Mesangial cell (primary cell): ENCODE data around the gene MRGPRF. TPM values are rescaled to one million over a fixed set of nuclear protein-coding genes. Genes with fewer than 3 reads are reported as not detected.

Experiments used
- total RNA-seq: library from RNA; depleted of rRNA; stranded (reverse); fragments of >200 nt; gene quantifications from 2 replicates; pipeline ENCODE4 v1.2.3, GENCODE V29; 2015

The MRGPRF gene
- 3.6 and 5.6 TPM in 2 replicates for total RNA-seq

GRCh38 chr11:69013009-69013951 is at the start of gene MRGPRF:
TSS of gene MRGPRF (minus strand) at chr11:69013246. CDS start at chr11:69009901, 3,345 bp downstream.

GRCh38 chr11:69048694-69049489 is 35.8 kb upstream of the MRGPRF start, which contains the start of gene TPCN2:
TSS of gene TPCN2 (plus strand) at chr11:69048932. CDS start at chr11:69048998, 66 bp downstream.

GRCh38 chr11:68980776-68981065 is 32.3 kb downstream of the MRGPRF start, which contains the start of gene MRGPRD:
TSS of gene MRGPRD (minus strand) at chr11:68980986. CDS start at chr11:68980986, 0 bp downstream.

Other genes starting within 250 kb of the MRGPRF start
- gene CPT1A, start 171.3 kb downstream of the MRGPRF start, total RNA-seq: 1.3 and 11.9 TPM in 2 replicates
- 53.2 and 75.9 TPM in 2 replicates for gene MRPL21, start 109.4 kb downstream of the MRGPRF start, total RNA-seq
- gene IGHMBP2, start 109.4 kb downstream of the MRGPRF start, total RNA-seq: 10.3 and 12.2 TPM in 2 replicates
- gene MRGPRD, start 32.3 kb downstream of the MRGPRF start, total RNA-seq: not detected in 2 replicates
- gene TPCN2, start 35.7 kb upstream of the MRGPRF start, total RNA-seq: 9.8 and 10.5 TPM in 2 replicates
- gene SMIM38, start 142.7 kb upstream of the MRGPRF start, total RNA-seq: 0.16 and 0.25 TPM in 2 replicates